Measurements from ENCODE around the gene CD200R1L. TPM values are rescaled to one million over a fixed set of nuclear protein-coding genes. Genes with fewer than 3 reads are reported as not detected.
A peak's percentile ranks its signal among the peaks of the same experiment; 100 is the strongest.

Gene CD200R1L
- total RNA-seq, 1 donor from 2014 or later, result not detected

DNA sequence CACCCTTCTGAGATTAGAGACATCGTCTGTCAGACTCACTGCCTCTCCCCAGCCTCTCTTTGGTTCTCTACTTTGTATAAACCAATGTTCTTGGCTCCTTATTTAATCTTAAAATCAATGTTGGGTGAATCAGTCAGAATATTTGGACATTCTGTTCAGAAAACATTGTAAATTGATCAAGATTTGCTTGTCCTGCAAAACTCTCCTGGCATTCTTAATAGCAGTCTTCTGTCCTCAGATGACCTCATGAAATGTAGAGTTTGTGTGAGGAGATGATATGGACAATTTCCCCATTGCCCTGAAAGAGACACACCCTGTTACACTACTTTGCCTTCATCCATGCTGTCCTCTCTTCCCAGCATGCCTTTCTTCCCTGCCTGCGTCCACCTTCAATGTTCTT is 33.6 kb downstream of the CD200R1L start:
- TF ChIP-seq, protein P1, sequence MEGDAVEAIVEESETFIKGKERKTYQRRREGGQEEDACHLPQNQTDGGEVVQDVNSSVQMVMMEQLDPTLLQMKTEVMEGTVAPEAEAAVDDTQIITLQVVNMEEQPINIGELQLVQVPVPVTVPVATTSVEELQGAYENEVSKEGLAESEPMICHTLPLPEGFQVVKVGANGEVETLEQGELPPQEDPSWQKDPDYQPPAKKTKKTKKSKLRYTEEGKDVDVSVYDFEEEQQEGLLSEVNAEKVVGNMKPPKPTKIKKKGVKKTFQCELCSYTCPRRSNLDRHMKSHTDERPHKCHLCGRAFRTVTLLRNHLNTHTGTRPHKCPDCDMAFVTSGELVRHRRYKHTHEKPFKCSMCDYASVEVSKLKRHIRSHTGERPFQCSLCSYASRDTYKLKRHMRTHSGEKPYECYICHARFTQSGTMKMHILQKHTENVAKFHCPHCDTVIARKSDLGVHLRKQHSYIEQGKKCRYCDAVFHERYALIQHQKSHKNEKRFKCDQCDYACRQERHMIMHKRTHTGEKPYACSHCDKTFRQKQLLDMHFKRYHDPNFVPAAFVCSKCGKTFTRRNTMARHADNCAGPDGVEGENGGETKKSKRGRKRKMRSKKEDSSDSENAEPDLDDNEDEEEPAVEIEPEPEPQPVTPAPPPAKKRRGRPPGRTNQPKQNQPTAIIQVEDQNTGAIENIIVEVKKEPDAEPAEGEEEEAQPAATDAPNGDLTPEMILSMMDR (conservative IDR thresholded peaks at IDR 0.05), result no peak
- H3K27me3 Mint-ChIP-seq, result no peaks in the 10 kb centered on the region
- H3K9me3 Mint-ChIP-seq, result peaks cover 13% of the 10 kb centered on the region
- peaks cover 35% of the 10 kb centered on the region for H3K4me1 Mint-ChIP-seq (ENCODE audit: unreplicated experiment)
- H3K27ac Mint-ChIP-seq, result peak overlapping the region; percentile 22
- no peaks in the 10 kb centered on the region for H3K36me3 Mint-ChIP-seq
- peak overlapping the region; percentile 0 for H3K4me3 Mint-ChIP-seq
- no peak for DNase-seq (ENCODE audit: extremely low spot score, unreplicated experiment)

DNA sequence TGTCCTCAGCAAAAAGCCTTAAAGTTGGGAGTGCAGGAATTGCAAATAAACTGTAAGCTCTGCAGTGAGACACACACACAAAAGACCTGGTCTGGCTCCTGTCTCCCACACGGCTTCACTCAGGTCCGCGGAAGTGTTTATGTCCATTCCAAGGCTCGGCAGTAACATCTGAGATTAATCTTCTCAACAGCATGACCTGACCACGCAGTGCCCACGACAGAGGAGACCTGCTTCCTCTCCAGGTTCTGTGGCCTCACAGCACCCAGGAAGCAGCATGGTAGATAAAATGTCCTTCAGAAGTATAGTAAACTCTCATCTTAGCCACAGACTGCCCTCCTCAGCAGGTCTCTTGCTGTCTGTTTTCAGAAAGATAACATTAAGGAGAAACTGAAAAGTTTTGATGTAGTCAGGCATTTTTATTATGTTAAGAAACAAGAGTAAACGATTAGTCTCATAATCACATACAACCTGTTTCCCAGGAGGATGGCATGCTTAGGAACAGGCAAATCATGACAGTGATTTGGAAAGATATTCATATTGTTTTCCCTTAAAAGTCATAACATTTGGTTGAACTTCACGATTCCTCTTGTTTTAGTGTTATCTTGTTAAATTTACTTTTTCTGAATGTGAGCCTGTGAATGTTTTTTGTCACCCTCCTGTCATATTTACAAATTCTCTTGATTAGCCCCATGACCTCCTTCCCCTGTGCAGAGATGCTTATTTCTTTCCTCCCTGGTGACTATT is 34.6 kb downstream of the CD200R1L start:
- TF ChIP-seq, protein P1 (conservative IDR thresholded peaks at IDR 0.05), result no peak
- Mint-ChIP-seq H3K9me3 (peaks cover 13% of the 10 kb centered on the region), H3K4me3 (peak overlapping the region; percentile 26), H3K4me1 (ENCODE audit: unreplicated experiment) (peaks cover 40% of the 10 kb centered on the region), H3K27ac (peak overlapping the region; percentile 82), H3K36me3 (no peaks in the 10 kb centered on the region), H3K27me3 (no peaks in the 10 kb centered on the region)
- DNase-seq (ENCODE audit: extremely low spot score, unreplicated experiment), result no peak

DNA sequence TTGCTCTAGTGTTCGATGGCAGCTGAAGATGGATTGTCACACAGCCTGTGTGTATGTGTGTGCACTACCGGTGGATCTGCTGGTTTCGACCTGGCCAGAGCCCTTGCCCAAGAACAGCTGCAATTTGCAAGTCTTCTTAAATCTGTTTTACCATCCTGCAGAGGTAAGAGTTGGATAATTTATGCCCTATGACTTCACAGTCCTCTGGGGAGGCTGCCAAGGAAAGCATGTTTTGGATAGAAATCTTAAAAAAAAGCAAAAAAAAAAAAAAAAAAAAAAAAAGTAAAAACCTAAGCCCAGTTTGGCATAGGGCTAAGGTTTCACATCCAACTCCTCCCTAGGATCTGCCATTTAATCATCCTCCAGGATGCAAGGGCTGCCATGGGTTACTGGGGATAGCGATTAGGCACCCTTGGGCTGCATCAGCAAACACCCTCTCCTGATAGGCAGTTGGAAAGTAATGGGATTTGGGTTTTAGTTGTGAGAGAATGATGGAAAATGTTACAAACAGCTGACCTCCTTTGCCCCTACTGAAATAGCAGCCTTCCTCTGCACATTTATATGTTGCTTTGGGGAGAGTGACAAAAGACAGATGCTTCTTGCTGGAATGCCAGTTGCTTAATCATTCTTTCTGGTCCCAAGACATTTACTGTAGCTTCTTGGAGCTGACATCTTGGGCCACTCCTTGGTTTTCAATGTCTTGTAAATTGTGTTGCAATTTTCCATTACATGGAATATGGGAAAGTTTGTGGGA is 35.4 kb downstream of the CD200R1L start:
- no peak for DNase-seq (ENCODE audit: extremely low spot score, unreplicated experiment)
- Mint-ChIP-seq H3K27me3 (no peaks in the 10 kb centered on the region), H3K9me3 (peaks cover 13% of the 10 kb centered on the region), H3K36me3 (no peaks in the 10 kb centered on the region), H3K4me1 (ENCODE audit: unreplicated experiment) (peaks cover 40% of the 10 kb centered on the region), H3K27ac (peak overlapping the region; percentile 82), H3K4me3 (peak overlapping the region; percentile 26)
- TF ChIP-seq, protein P1 (conservative IDR thresholded peaks at IDR 0.05), result no peak

DNA sequence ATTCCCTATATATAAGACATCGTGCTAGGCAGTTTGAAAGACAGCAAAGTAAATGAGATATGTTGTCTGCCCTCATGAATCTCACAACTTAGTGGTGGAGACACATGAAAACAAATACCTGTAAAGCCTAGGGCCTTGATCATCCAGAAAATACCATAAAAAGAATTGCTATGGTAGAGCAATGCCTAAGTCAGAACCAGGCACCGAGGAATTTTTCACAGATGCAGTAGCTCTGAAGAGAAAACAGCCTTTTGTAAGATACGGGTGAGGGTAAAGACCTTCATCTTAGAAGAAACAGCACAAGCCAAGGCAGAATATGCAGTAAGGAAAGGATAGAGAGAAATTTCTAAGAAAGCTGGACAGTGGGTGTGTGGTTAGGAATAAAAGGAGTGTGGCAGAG is 36.1 kb downstream of the CD200R1L start:
- Mint-ChIP-seq H3K4me3 (peak overlapping the region; percentile 0), H3K27me3 (no peaks in the 10 kb centered on the region), H3K4me1 (ENCODE audit: unreplicated experiment) (peaks cover 40% of the 10 kb centered on the region), H3K27ac (no peak overlapping the region), H3K36me3 (no peaks in the 10 kb centered on the region), H3K9me3 (peaks cover 10% of the 10 kb centered on the region)
- TF ChIP-seq, protein P1 (conservative IDR thresholded peaks at IDR 0.05), result no peak
- no peak for DNase-seq (ENCODE audit: extremely low spot score, unreplicated experiment)

DNA sequence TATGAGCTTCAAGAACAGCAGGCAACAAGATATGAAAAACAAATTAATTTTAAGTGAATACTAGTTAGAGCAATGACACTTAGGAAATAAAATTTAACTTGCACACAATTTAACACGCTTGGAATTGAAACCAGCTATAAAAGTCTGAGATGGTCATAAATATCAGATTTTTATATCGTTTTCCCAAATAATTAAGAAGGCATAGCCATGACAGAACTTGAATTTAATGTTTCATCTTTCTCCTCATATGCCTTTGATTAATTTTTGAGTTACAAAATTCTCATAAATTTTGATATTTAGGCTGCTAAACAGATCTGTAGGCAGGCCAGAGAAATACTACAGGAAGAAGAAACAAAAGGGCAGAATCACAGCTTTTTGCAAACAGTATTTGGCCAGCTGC is 38.5 kb downstream of the CD200R1L start:
- Mint-ChIP-seq H3K36me3 (no peaks in the 10 kb centered on the region), H3K4me3 (no peak overlapping the region), H3K27ac (no peak overlapping the region), H3K9me3 (peaks cover 6% of the 10 kb centered on the region), H3K4me1 (ENCODE audit: unreplicated experiment) (peaks cover 42% of the 10 kb centered on the region), H3K27me3 (no peaks in the 10 kb centered on the region)
- TF ChIP-seq, protein P1 (conservative IDR thresholded peaks at IDR 0.05), result no peak
- DNase-seq (ENCODE audit: extremely low spot score, unreplicated experiment), result no peak
